H1 (cell line): Measurements from ENCODE around the gene PDE4B. TPM values are rescaled to one million over a fixed set of nuclear protein-coding genes. Genes with fewer than 3 reads are reported as not detected.

Experiments used
- CTCF ChIA-PET: fragments of 300-600 bp; sonication (Branson Sonifier 250); formaldehyde crosslinking; loops from one replicate; lab custom pipeline; 2021; ENCODE audit not compliant: partially characterized antibody; lab: Charles Lee
- POLR2A ChIA-PET: fragments of 300-600 bp; sonication (Branson Sonifier 250); formaldehyde crosslinking; loops from one replicate; lab custom pipeline; 2021; ENCODE audit warnings: inconsistent platforms; ENCODE audit not compliant: partially characterized antibody; lab: Charles Lee
- DNase-seq, 2 experiments: peaks; one replicate each; pipeline versions ENCODE4 v3.0.0 to v3.0.0-alpha.2; 2010 to 2022; ENCODE audit warnings: low spot score in 2 of 2, low read depth in 1 of 2, mixed read lengths in 1 of 2
- FAIRE-seq: peaks from 2 replicates; lab custom pipeline; 2011; peaks lifted over from hg19 to GRCh38; lab: Jason Lieb, UNC
- H2AFZ ChIP-seq: 2 replicates; pipeline ENCODE4 v1.8.1; 2012; ENCODE audit warnings: low read length, inconsistent platforms
- H2AK5ac ChIP-seq: 2 replicates; pipeline ENCODE4 v1.6.1; 2013; ENCODE audit warnings: low read depth, low read length
- H2BK120ac ChIP-seq: replicated peaks from 2 replicates; pipeline ENCODE3; 2013; ENCODE audit warnings: low read depth, low read length, inconsistent platforms
- H2BK12ac ChIP-seq: 2 replicates; pipeline ENCODE4 v1.6.1; 2013; ENCODE audit warnings: low read depth, low read length
- H2BK15ac ChIP-seq: 2 replicates; pipeline ENCODE4 v1.6.1; 2013; ENCODE audit warnings: low read length
- H2BK20ac ChIP-seq: 2 replicates; pipeline ENCODE4 v1.6.1; 2013; ENCODE audit warnings: low read length
- H2BK5ac ChIP-seq: 2 replicates; pipeline ENCODE4 v1.6.1; 2013; ENCODE audit warnings: low read depth, low read length
- H3K14ac ChIP-seq: 2 replicates; pipeline ENCODE4 v1.6.1; 2013; ENCODE audit warnings: inconsistent platforms; ENCODE audit not compliant: insufficient read length
- H3K18ac ChIP-seq: 2 replicates; pipeline ENCODE4 v1.6.1; 2013; ENCODE audit warnings: low read length; ENCODE audit errors: extremely low read depth
- H3K23ac ChIP-seq: 2 replicates; pipeline ENCODE4 v1.6.1; 2013; ENCODE audit warnings: inconsistent platforms; ENCODE audit not compliant: insufficient read length
- H3K23me2 ChIP-seq: 2 replicates; pipeline ENCODE4 v1.6.1; 2013; ENCODE audit warnings: low read depth, low read length
- H3K27ac ChIP-seq: 2 replicates; pipeline ENCODE4 v1.6.1; 2011; ENCODE audit warnings: low read depth, low read length, inconsistent platforms
- H3K27me3 ChIP-seq, 4 experiments: replicated peaks in 1 of 4; 1 replicate in 1 of 4; 2 replicates in 3 of 4; pipeline versions ENCODE4 v1.6.1 to v1.8.1; 2011 to 2013; ENCODE audit warnings: low read length in 3 of 4, mild to moderate bottlenecking in 3 of 4, inconsistent platforms in 2 of 4, mixed read lengths in 2 of 4, moderate library complexity in 1 of 4; ENCODE audit not compliant: control insufficient read depth in 3 of 4, insufficient read depth in 3 of 4; ENCODE audit errors: extremely low read depth in 1 of 4
- H3K36me3 ChIP-seq, 4 experiments: 2 replicates each; pipeline versions ENCODE4 v1.6.1 to v1.8.1; 2011 to 2013; ENCODE audit warnings: mild to moderate bottlenecking in 4 of 4, low read length in 3 of 4, moderate library complexity in 2 of 4, control low read depth in 1 of 4, inconsistent platforms in 1 of 4; ENCODE audit not compliant: insufficient read depth in 4 of 4, control insufficient read depth in 2 of 4
- H3K4ac ChIP-seq: replicated peaks from 2 replicates; pipeline ENCODE3; 2013; ENCODE audit warnings: low read length, low read depth, mixed read lengths, inconsistent platforms; ENCODE audit not compliant: insufficient read length
- H3K4me1 ChIP-seq, 4 experiments: replicated peaks in 1 of 4; 1 replicate in 1 of 4; 2 replicates in 3 of 4; pipeline versions ENCODE4 v1.6.1 to v1.8.1; 2011 to 2013; ENCODE audit warnings: low read length in 3 of 4, inconsistent platforms in 2 of 4, mixed read lengths in 1 of 4; ENCODE audit not compliant: insufficient read depth in 4 of 4, control insufficient read depth in 3 of 4
- H3K4me2 ChIP-seq, 2 experiments: 2 replicates each; pipeline versions ENCODE4 v1.6.1 to v1.8.1; 2011 to 2013; ENCODE audit warnings: low read depth in 2 of 2, low read length in 2 of 2, control low read depth in 1 of 2, inconsistent platforms in 1 of 2, mild to moderate bottlenecking in 1 of 2; ENCODE audit not compliant: insufficient read depth in 1 of 2
- H3K4me3 ChIP-seq, 4 experiments: fragments of 200-600, 300-600 bp in 1 of 4; sonication (generic), shearing (Covaris generic), sonication (Bioruptor Twin) in 1 of 4; 2 replicates each; pipeline versions ENCODE4 v1.5.1 to v1.8.1; 2011 to 2016; ENCODE audit warnings: low read length in 4 of 4, low read depth in 3 of 4, control low read depth in 2 of 4, inconsistent platforms in 2 of 4, mild to moderate bottlenecking in 2 of 4, mixed read lengths in 1 of 4, moderate library complexity in 1 of 4; ENCODE audit not compliant: insufficient read depth in 2 of 4; ENCODE audit errors: extremely low read depth in 1 of 4
- H3K56ac ChIP-seq: replicated peaks from 2 replicates; pipeline ENCODE3; 2013; ENCODE audit warnings: low read depth, mild to moderate bottlenecking, mixed read lengths, low read length, inconsistent platforms; ENCODE audit not compliant: insufficient read length
- H3K79me1 ChIP-seq: 2 replicates; pipeline ENCODE4 v1.6.1; 2013; ENCODE audit warnings: low read depth, low read length, control low read depth
- H3K79me2 ChIP-seq, 2 experiments: 2 replicates each; pipeline versions ENCODE4 v1.6.1 to v1.8.1; 2012 to 2013; ENCODE audit warnings: low read length in 2 of 2, mild to moderate bottlenecking in 2 of 2, inconsistent platforms in 1 of 2; ENCODE audit not compliant: insufficient read depth in 2 of 2, control insufficient read depth in 1 of 2
- H3K9ac ChIP-seq, 4 experiments: replicated peaks in 1 of 4; 1 replicate in 1 of 4; 2 replicates in 3 of 4; pipeline versions ENCODE4 v1.6.1 to v1.8.1; 2011 to 2013; ENCODE audit warnings: low read depth in 3 of 4, low read length in 3 of 4, control low read depth in 2 of 4, mild to moderate bottlenecking in 2 of 4, moderate library complexity in 2 of 4, inconsistent platforms in 1 of 4; ENCODE audit errors: extremely low read depth in 1 of 4
- H3K9me3 ChIP-seq, 2 experiments: 2 replicates each; pipeline versions ENCODE4 v1.6.1 to v1.8.1; 2012 to 2013; ENCODE audit warnings: mild to moderate bottlenecking in 2 of 2, moderate library complexity in 2 of 2, control low read depth in 1 of 2, inconsistent platforms in 1 of 2, low read depth in 1 of 2, low read length in 1 of 2, mixed read lengths in 1 of 2; ENCODE audit not compliant: insufficient read depth in 2 of 2
- H4K20me1 ChIP-seq, 2 experiments: replicated peaks in 1 of 2; 2 replicates each; pipeline versions ENCODE3 to v1.8.1; 2011 to 2013; ENCODE audit warnings: inconsistent platforms in 2 of 2, low read length in 2 of 2, mild to moderate bottlenecking in 1 of 2; ENCODE audit not compliant: insufficient read depth in 2 of 2, control insufficient read depth in 1 of 2
- H4K5ac ChIP-seq: 2 replicates; pipeline ENCODE4 v1.6.1; 2013; ENCODE audit warnings: low read length, low read depth, mixed read lengths, inconsistent platforms; ENCODE audit not compliant: insufficient read length
- H4K8ac ChIP-seq: 2 replicates; pipeline ENCODE4 v1.8.0; 2013; ENCODE audit warnings: mild to moderate bottlenecking, moderate library complexity, low read length, inconsistent platforms; ENCODE audit not compliant: insufficient read depth; ENCODE audit errors: extremely low read depth
- H4K91ac ChIP-seq: replicated peaks from 2 replicates; pipeline ENCODE3; 2013; ENCODE audit warnings: low read length, mixed read lengths, inconsistent platforms; ENCODE audit not compliant: insufficient read length
- BRCA1 ChIP-seq: IDR thresholded peaks from 2 replicates; pipeline ENCODE4 v1.6.1; 2012; ENCODE audit warnings: low read depth, low read length, improper control_type of control experiment
- CBX5 ChIP-seq: fragments of 300-800, 300-1000 bp; sonication (generic); IDR thresholded peaks from 2 replicates; pipeline ENCODE4 v1.7.1; 2016; ENCODE audit warnings: antibody characterized with exemption, low read length, low read depth
- HDAC6 ChIP-seq: IDR thresholded peaks from one replicate; pipeline ENCODE4 v1.7.1; 2012; ENCODE audit warnings: low read depth, mild to moderate bottlenecking, inconsistent platforms, low read length, moderate library complexity
- JUND ChIP-seq: IDR thresholded peaks from 2 replicates; pipeline ENCODE4 v1.6.1; 2011; ENCODE audit warnings: mild to moderate bottlenecking, improper control_type of control experiment, low read length
- KDM4A ChIP-seq: IDR thresholded peaks from one replicate; pipeline ENCODE4 v1.7.1; 2012; ENCODE audit warnings: low read depth, mild to moderate bottlenecking, moderate library complexity, low read length, inconsistent platforms; ENCODE audit not compliant: severe bottlenecking
- MAFK ChIP-seq: IDR thresholded peaks from 2 replicates; pipeline ENCODE4 v1.6.1; 2012; ENCODE audit warnings: low read depth, mild to moderate bottlenecking, improper control_type of control experiment, low read length
- RXRA ChIP-seq: IDR thresholded peaks from 2 replicates; pipeline ENCODE4 v1.6.1; 2011; ENCODE audit warnings: low read depth, mild to moderate bottlenecking, low read length, moderate library complexity; ENCODE audit not compliant: insufficient read depth
- SAP30 ChIP-seq: fragments of 300-600 bp; sonication (generic); IDR thresholded peaks from 2 replicates; pipeline ENCODE4 v1.7.1; 2012; ENCODE audit warnings: low read length, moderate library complexity, mild to moderate bottlenecking, inconsistent platforms; ENCODE audit not compliant: insufficient read depth, insufficient replicate concordance
- SP1 ChIP-seq: IDR thresholded peaks from 2 replicates; pipeline ENCODE4 v1.6.1; 2011; ENCODE audit warnings: low read depth, low read length
- SP2 ChIP-seq: IDR thresholded peaks from 2 replicates; pipeline ENCODE4 v1.6.1; 2012; ENCODE audit warnings: mild to moderate bottlenecking, low read length, inconsistent platforms
- SUZ12 ChIP-seq: fragments of 200-600 bp; sonication (generic); IDR thresholded peaks from 2 replicates; pipeline ENCODE4 v1.6.1; 2012; ENCODE audit warnings: mild to moderate bottlenecking, inconsistent platforms, low read length, moderate library complexity, mixed read lengths
- TCF12 ChIP-seq: IDR thresholded peaks from 2 replicates; pipeline ENCODE4 v1.6.1; 2011; ENCODE audit warnings: low read depth, mild to moderate bottlenecking, low read length
- WGBS, 2 experiments: shearing (Covaris generic) in 1 of 2; methylation state at CpG; one replicate each; pipeline versions ENCODE4 v1.1.6 to v1.1.7; 2013 to 2015; ENCODE audit warnings: low lambda C conversion rate in 2 of 2, mixed read lengths in 2 of 2, inconsistent platforms in 1 of 2, low coverage in 1 of 2, missing lambda C conversion rate in 1 of 2; ENCODE audit not compliant: insufficient replicate concordance in 2 of 2, insufficient coverage in 1 of 2, insufficient read length in 1 of 2; ENCODE audit errors: extremely low coverage in 1 of 2, missing lambda C conversion rate in 1 of 2; 5-methylcytosine and 5-hydroxymethylcytosine counted together
- polyA plus RNA-seq, 7 experiments: library from polyadenylated mRNA; depleted of rRNA in 3 of 7; stranded (reverse) in 5 of 7; unstranded in 2 of 7; fragments of >200 nt in 5 of 7; fragments of 200-250 nt in 2 of 7; gene quantifications; 1 replicate in 5 of 7; 2 replicates in 1 of 7; 4 replicates in 1 of 7; pipeline versions ENCODE4 v1.2.1 to v1.2.3, GENCODE V29; 2011 to 2013; ENCODE audit warnings: missing spikeins in 2 of 7, mixed read lengths in 2 of 7
- total RNA-seq: library from RNA; stranded (reverse); fragmentation: NEBNext Ultra II Directional; extraction: Animal tissue kit (Norgen Biotek cat#: 25700); gene quantifications from 2 replicates; pipeline ENCODE4 v1.2.1, GENCODE V29; 2021

Gene PDE4B
- total and polyA plus RNA-seq, 2 of the 8 experiments (the other 6 are each of a cell fraction or from before 2014, with no cell fraction given): 5.0 to 15.1 TPM

DNA sequence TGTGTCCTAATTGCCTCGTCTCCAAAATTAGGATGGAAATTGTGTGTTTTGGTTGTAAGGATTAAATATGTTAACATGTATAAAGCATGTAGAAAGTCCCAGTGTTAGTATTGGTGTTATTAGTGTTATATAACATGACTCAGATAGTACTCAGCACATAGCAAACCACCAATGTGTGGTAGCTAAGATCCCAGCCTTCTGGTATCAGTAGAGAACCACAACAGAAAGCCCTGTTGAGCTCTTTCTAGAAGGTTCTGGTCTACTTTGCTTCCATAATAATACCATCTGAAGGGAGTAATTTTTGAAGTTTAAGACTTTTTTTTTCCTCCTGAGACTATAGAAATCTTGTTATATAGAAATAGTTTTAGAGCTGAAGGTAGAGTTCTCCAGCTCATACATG is 481.9 kb downstream of the PDE4B start:
- no peak overlapping the region for H3K18ac ChIP-seq
- no peaks in the 10 kb centered on the region for H3K27me3 ChIP-seq
- H2BK15ac ChIP-seq: no peak overlapping the region
- H3K4me2 ChIP-seq: no peak overlapping the region
- no peak overlapping the region for H3K4ac ChIP-seq
- H2BK12ac ChIP-seq: no peak overlapping the region
- H3K36me3 ChIP-seq: no peaks in the 10 kb centered on the region; a peak in 1 of 8 replicates
- no peak overlapping the region for H2BK120ac ChIP-seq
- H2AFZ ChIP-seq: no peak overlapping the region
- no peaks in the 10 kb centered on the region for H3K9me3 ChIP-seq
- H3K23me2 ChIP-seq: peaks cover 2% of the 10 kb centered on the region; the same call in 1 of the 2 replicates
- DNase-seq: no peak
- H4K91ac ChIP-seq: no peak overlapping the region
- H3K23ac ChIP-seq: no peak overlapping the region
- no peak overlapping the region for H2BK20ac ChIP-seq
- H3K4me1 ChIP-seq: peaks cover 3 to 15% (median 9%) of the 10 kb centered on the region in 4 experiments; a peak in 5 of 7 replicates
- H3K79me2 ChIP-seq: no peaks in the 10 kb centered on the region
- H3K9ac ChIP-seq: no peak overlapping the region
- ChIA-PET CTCF (interaction anchor here (0.7 to 2.7 kb wide), 5 partner anchors 22 to 182 kb away, joined by 3 to 11 read pairs (median 4); no protein-coding TSS in a partner anchor), POLR2A (no interaction called here)
- H3K4me3 ChIP-seq: no peak overlapping the region
- no peak overlapping the region for H4K8ac ChIP-seq
- H2BK5ac ChIP-seq: no peak overlapping the region
- no peaks in the 10 kb centered on the region for H3K79me1 ChIP-seq
- H3K56ac ChIP-seq: no peak overlapping the region
- FAIRE-seq: no peak
- no peak overlapping the region for H4K5ac ChIP-seq
- H3K14ac ChIP-seq: no peak overlapping the region
- no peak overlapping the region for H2AK5ac ChIP-seq
- whole genome bisulfite sequencing, 2 experiments: 85% methylated on average over 1 of the region's 1 CpG; no CpG with 5 or more reads in 1 of the 2 experiments
- H4K20me1 ChIP-seq: no peaks in the 10 kb centered on the region
- H3K27ac ChIP-seq: no peak overlapping the region
- TF ChIP-seq MAFK (no peak), HDAC6 (no peak), TCF12 (no peak), BRCA1 (no peak), CBX5 (no peak), KDM4A (no peak), SP1 (no peak), SUZ12 (no peak), RXRA (no peak), JUND (no peak), SAP30 (no peak), SP2 (no peak)
